GM06990 (cell line): Measurements from ENCODE around the gene CANT1.

Experiments used
- DNase-seq: peaks from one replicate; pipeline ENCODE4 v3.0.0-alpha.2; 2011; ENCODE audit not compliant: insufficient read length; ENCODE audit errors: extremely low read depth
- H3K27me3 ChIP-seq: replicated peaks from 2 replicates; pipeline ENCODE4 v1.6.0; 2011; ENCODE audit warnings: low read length; ENCODE audit not compliant: control insufficient read depth, insufficient read depth
- H3K36me3 ChIP-seq: 2 replicates; pipeline ENCODE4 v1.5.1; 2011; ENCODE audit warnings: low read length; ENCODE audit not compliant: control insufficient read depth, insufficient read depth
- H3K4me3 ChIP-seq: replicated peaks from 2 replicates; pipeline ENCODE4 v1.5.1; 2011; ENCODE audit warnings: low read depth, mild to moderate bottlenecking, control low read depth, low read length
- TF ChIP-seq, protein P1 (sequence below): IDR thresholded peaks from 2 replicates; pipeline ENCODE4 v1.5.1; 2011; ENCODE audit warnings: low read length, control low read depth, mild to moderate bottlenecking, inconsistent platforms; ENCODE audit not compliant: insufficient read depth, poor library complexity, severe bottlenecking

Gene CANT1

DNA sequence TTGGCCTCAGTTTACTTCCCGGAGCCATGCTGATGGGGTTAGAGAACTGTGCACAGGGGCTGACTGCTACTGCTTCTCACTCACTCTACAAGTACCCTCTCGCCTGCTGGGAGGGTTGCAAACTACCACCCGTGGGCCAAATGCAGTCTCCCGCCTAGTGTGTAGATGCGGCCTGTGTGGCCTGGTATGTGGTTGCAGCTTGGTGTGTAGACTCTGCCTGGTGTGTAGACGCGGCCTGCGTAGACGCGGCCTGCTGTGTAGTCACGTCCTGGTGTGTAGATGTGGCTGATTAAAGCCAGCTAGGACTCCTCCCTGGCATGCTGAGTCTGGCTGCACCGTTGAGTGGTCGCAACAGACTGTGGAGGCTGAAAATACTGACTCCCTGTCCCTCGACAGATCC is 7.3 kb downstream of the CANT1 start:
- DNase-seq, result no peak
- no peak overlapping the region for H3K4me3 ChIP-seq
- no peaks in the 10 kb centered on the region for H3K27me3 ChIP-seq
- TF ChIP-seq, protein P1, sequence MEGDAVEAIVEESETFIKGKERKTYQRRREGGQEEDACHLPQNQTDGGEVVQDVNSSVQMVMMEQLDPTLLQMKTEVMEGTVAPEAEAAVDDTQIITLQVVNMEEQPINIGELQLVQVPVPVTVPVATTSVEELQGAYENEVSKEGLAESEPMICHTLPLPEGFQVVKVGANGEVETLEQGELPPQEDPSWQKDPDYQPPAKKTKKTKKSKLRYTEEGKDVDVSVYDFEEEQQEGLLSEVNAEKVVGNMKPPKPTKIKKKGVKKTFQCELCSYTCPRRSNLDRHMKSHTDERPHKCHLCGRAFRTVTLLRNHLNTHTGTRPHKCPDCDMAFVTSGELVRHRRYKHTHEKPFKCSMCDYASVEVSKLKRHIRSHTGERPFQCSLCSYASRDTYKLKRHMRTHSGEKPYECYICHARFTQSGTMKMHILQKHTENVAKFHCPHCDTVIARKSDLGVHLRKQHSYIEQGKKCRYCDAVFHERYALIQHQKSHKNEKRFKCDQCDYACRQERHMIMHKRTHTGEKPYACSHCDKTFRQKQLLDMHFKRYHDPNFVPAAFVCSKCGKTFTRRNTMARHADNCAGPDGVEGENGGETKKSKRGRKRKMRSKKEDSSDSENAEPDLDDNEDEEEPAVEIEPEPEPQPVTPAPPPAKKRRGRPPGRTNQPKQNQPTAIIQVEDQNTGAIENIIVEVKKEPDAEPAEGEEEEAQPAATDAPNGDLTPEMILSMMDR, result no peak
- peaks cover 14% of the 10 kb centered on the region for H3K36me3 ChIP-seq

DNA sequence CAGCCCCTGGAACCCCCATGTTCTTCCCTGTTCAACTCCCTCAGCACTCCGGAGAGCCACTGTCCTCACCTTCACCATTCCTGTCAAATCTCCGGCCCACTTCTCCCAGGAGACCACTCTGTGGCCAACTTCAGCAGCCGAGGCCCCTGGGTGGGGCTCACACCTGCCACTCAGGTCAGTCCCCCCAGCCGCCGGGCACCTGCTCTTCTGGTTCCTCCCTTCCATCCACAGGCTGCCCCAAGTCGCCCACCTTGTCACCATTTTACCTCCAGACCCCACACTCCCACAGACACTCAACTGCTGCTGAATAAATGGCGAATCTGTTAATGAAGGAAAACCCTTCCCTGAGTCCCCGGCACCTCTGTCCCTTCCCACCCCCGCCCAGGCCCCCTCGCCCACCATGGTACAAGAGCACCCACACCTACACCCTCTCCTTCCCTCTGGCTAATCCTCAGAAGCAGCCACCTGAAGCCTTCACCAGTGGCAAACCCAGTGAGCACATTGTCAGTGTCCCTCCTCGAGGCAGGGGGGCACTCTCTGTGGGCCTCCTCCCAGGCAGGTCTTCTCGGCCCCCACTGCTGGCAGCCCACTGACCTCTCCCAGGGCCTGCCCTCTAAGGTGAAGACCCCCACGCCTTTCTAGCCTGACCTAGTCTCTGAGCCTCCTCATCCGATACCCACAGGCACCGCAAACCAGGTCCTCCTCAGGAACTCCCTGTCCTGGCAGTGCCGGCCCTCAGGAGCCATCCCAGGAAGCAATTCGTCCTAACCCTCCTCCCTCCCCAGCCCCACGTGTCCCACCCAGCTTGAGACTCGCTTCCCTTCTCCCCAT is 8.2 kb downstream of the CANT1 start:
- Histone ChIP-seq H3K36me3 (peaks cover 19% of the 10 kb centered on the region), H3K27me3 (no peaks in the 10 kb centered on the region), H3K4me3 (no peak overlapping the region)
- TF ChIP-seq, protein P1, result no peak
- no peak for DNase-seq

DNA sequence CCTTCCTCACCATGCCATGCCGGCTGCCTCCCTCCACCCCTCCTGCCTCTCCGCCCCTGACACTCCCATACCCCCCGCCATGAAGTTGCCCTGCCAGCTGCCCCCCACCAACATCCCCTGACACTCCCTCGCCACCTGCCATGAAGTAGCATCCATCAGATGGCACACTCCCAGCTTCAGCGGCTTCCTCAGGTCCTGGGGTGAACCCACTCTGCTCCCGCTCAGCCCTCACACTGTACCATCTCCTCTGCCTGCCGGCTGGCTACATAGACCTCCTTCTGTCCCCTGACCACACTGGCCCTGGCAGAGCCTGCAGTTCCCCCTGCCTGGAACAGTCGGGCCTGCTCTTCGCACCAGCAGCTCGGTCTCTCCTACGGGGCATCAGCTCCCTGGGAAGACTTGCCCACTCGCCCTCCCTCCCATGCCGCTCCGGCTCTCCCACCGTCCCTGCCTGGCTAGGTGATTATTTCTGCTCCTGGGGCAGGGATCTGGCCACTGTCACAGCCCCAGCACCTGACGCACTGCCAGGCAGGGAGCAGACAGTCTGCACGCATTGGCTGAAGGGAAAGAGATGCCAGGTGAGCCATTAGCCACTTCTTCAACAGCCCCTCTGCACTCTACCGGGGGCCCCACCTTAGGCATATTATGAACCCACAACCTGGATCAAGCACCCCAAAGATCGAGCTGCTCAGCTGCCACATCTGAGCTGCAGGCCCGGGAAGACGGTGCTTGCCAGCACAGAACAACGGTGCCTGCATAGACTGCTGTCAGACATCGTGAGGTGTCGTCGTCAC is 9.0 kb downstream of the CANT1 start:
- Histone ChIP-seq H3K27me3 (no peaks in the 10 kb centered on the region), H3K4me3 (no peak overlapping the region), H3K36me3 (peaks cover 25% of the 10 kb centered on the region)
- TF ChIP-seq, protein P1, result no peak
- DNase-seq, result no peak

DNA sequence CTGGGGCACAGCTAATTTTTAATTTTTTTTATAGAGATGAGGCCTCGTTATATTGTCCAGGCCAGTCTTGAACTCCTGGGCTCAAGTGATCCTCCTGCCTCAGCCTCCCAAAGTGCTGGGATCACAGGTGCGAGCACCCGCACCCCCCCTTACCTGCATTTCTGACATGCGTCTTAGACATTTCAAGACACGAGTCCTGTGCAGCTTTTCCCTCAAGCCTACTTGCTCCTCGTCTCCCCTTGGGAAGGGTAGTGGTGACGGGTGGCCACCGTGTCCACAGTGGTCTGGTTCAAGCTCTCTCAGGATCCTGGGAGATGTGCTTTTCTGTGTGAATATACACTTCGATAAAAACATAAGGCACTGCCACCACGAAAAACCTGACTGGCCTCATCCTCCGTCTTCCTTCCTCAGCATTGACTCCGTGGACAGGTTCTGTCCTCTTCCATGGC is 9.6 kb downstream of the CANT1 start:
- no peak overlapping the region for H3K4me3 ChIP-seq
- peaks cover 29% of the 10 kb centered on the region for H3K36me3 ChIP-seq
- no peak for DNase-seq
- H3K27me3 ChIP-seq, result no peaks in the 10 kb centered on the region
- TF ChIP-seq, protein P1, result no peak

DNA sequence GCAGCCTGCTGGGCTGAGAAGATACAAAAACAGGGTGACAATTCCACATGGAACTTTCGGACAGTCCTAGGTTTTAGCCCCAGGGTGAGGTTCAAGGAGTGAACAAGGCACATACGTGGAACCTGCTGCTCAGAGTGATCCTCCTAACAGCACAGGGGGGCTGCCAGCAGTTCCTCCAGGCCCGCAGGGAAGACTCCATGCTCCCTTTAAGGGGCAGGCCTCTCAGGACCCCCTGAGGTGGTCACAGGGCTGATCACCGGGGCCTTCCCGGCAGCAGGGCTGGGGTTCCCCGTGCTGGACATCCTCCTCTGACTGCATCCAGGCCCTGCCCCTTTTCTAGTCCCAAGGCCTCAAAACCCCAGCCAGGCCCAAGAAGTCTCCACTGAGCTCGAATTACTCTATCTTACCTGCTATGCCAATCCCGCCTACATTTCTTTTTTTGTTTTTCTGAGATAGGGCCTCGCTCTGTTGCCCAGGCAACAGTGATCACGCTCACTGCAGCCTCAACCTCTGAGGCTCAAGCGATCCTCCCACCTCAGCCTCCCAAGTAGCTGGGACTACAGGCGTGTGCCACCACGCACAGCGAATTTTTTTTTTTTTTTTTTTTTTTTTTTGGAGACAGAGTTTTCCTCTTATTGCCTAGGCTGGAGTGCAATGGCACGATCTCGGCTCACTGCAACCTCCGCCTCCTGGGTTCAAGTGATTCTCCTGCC is 10.4 kb downstream of the CANT1 start:
- peaks cover 32% of the 10 kb centered on the region for H3K36me3 ChIP-seq
- no peak overlapping the region for H3K4me3 ChIP-seq
- TF ChIP-seq, protein P1, result no peak
- H3K27me3 ChIP-seq, result no peaks in the 10 kb centered on the region
- DNase-seq, result no peak
